HUDEP-2 (cell line): ENCODE results near the gene LPO.

Experiments used
- DNase-seq, 76 experiments: peaks; one replicate each; lab custom pipeline; 2025; ENCODE audit not compliant: unreplicated experiment in 76 of 76; lab: John Stamatoyannopoulos, UW

LPO gene

GRCh38 chr17:58276423-58276822 lies 38.0 kb downstream of the LPO start:
- no peak for DNase-seq

- peak in 13 of 76 experiments; percentile 1 to 24 (median 5) for DNase-seq
Measured at GRCh38 chr17:58277107-58277801, 38.9 kb downstream of the LPO start.

- DNase-seq, result no peak
Measured at GRCh38 chr17:58277802-58278595, 39.6 kb downstream of the LPO start.

GRCh38 chr17:58278661-58279015 lies 40.3 kb downstream of the LPO start:
- no peak for DNase-seq

GRCh38 chr17:58279016-58279711 lies 40.8 kb downstream of the LPO start:
- DNase-seq, result no peak

GRCh38 chr17:58279736-58280479 lies 41.5 kb downstream of the LPO start:
- DNase-seq, result no peak

GRCh38 chr17:58280480-58281217 lies 42.3 kb downstream of the LPO start, which contains the start of gene MPO:
TSS of gene MPO (minus strand) at chr17:58280935. CDS start at chr17:58280758, 177 bp downstream.
- no peak for DNase-seq

GRCh38 chr17:58281511-58282011 lies 43.2 kb downstream of the LPO start:
- DNase-seq, result no peak

GRCh38 chr17:58282442-58282841 lies 44.1 kb downstream of the LPO start:
- no peak for DNase-seq

- DNase-seq, result no peak
Measured at GRCh38 chr17:58283674-58284612, 45.6 kb downstream of the LPO start.

- no peak for DNase-seq
Measured at GRCh38 chr17:58284613-58285421, 46.4 kb downstream of the LPO start.

- no peak for DNase-seq
Measured at GRCh38 chr17:58285422-58285810, 47.0 kb downstream of the LPO start.

GRCh38 chr17:58289869-58290268 lies 51.5 kb downstream of the LPO start:
- DNase-seq, result peak in 35 of 76 experiments; percentile 3 to 51 (median 13)

- no peak for DNase-seq
Measured at GRCh38 chr17:58291246-58291645, 52.9 kb downstream of the LPO start.

GRCh38 chr17:58294034-58294433 lies 55.6 kb downstream of the LPO start:
- DNase-seq, result no peak

- no peak for DNase-seq
Measured at GRCh38 chr17:58300336-58300735, 62.0 kb downstream of the LPO start.

GRCh38 chr17:58301504-58302150 lies 63.2 kb downstream of the LPO start:
- DNase-seq, result no peak
